Heart left ventricle (tissue), 16 donors: ENCODE results near the gene LCT. TPM values are rescaled to one million over a fixed set of nuclear protein-coding genes. Genes with fewer than 3 reads are reported as not detected.

Experiments used
- ATAC-seq, 4 donors: fragments of 200-7000 bp; cut with Tn5 transposase; one replicate each; pipeline ENCODE4 v1.9.1; 2020 to 2022; ENCODE audit warnings: moderate library complexity in 4 of 4, mild to moderate bottlenecking in 3 of 4, moderate number of reproducible peaks in 1 of 4
- DNase-seq, 5 donors: peaks; one replicate each; pipeline ENCODE4 v3.0.0-alpha.2; 2020
- H3K27ac ChIP-seq, 12 donors: fragments of 200-600 bp; sonication (generic) in 4 of 12; one replicate each; pipeline versions ENCODE4 v1.5.0 to v1.8.0; 2016 to 2022; ENCODE audit warnings: mild to moderate bottlenecking in 2 of 12
- H3K27me3 ChIP-seq, 9 donors: fragments of 200-600 bp; sonication (generic) in 2 of 9; one replicate each; pipeline versions ENCODE4 v1.5.1 to v1.8.0; 2016 to 2022; ENCODE audit warnings: mild to moderate bottlenecking in 3 of 9
- H3K36me3 ChIP-seq, 9 donors: fragments of 200-600 bp; sonication (generic) in 2 of 9; one replicate each; pipeline versions ENCODE4 v1.5.0 to v1.8.0; 2018 to 2022; ENCODE audit warnings: mild to moderate bottlenecking in 2 of 9
- H3K4me1 ChIP-seq, 12 donors: fragments of 200-600 bp; sonication (generic) in 4 of 12; one replicate each; pipeline versions ENCODE4 v1.5.0 to v1.8.0; 2016 to 2022; ENCODE audit warnings: mild to moderate bottlenecking in 3 of 12
- H3K4me3 ChIP-seq, 12 donors: fragments of 200-600 bp; sonication (generic) in 4 of 12; one replicate each; pipeline versions ENCODE4 v1.5.0 to v1.8.0; 2017 to 2022; ENCODE audit warnings: mild to moderate bottlenecking in 9 of 12, moderate library complexity in 4 of 12
- H3K9me3 ChIP-seq, 12 donors: fragments of 200-600 bp; sonication (generic) in 4 of 12; one replicate each; pipeline versions ENCODE4 v1.5.0 to v1.8.0; 2016 to 2022; ENCODE audit warnings: mild to moderate bottlenecking in 1 of 12
- POLR2A ChIP-seq, 2 donors: fragments of 450-650 bp; IDR thresholded peaks; one replicate each; pipeline ENCODE4 v1.6.1; 2017; ENCODE audit warnings: antibody characterized with exemption in 2 of 2, mild to moderate bottlenecking in 2 of 2, moderate library complexity in 2 of 2
- WGBS, 4 donors: extraction: QIAGEN DNeasy Blood & Tissue Kit in 2 of 4; methylation state at CpG; one replicate each; pipeline versions ENCODE4 v1.1.5 to v1.1.7; 2013 to 2018; 5-methylcytosine and 5-hydroxymethylcytosine counted together
- intact Hi-C, 10 donors: fragments of 100-400 bp; cut with DNase I; formaldehyde crosslinking; loops; one replicate each; pipeline versions ENCODE4 v1.11.1 to v1.14.2; 2022
- polyA plus RNA-seq, 2 donors: library from polyadenylated mRNA; stranded (reverse); fragments of 200-250 nt; gene quantifications; one replicate each; pipeline ENCODE4 v1.2.3, GENCODE V29; 2013
- total RNA-seq, 9 donors: library from RNA; depleted of rRNA in 2 of 9; stranded (reverse); fragments of >200 nt in 2 of 9; fragmentation: NEBNext Ultra II Directional in 3 of 9; extraction: Animal tissue kit (Norgen Biotek cat#: 25700) in 3 of 9; gene quantifications; one replicate each; pipeline versions ENCODE4 v1.1.0 to v1.2.4, GENCODE V29; 2016 to 2023
- TF ChIP-seq, protein P1 (sequence below), 12 donors: fragments of 200-600 bp; sonication (generic) in 4 of 12; IDR thresholded peaks; one replicate each; pipeline versions ENCODE4 v1.5.0 to v1.8.0; 2018 to 2022; ENCODE audit warnings: antibody characterized with exemption in 12 of 12, mild to moderate bottlenecking in 5 of 12
- donor health status: ischemic (EF 13 %, LVEDD 7.1; RV severe dilation, severe dysfunction).
- donor health status: healthy with polysubstance abuse.
- donor health status: DM: no; HTN: yes; CAD: no.
- donor health status: DM: no; HTN: no; CAD: no.
- donor health status: ischemic (EF 25% LVEDD 6.9; RV normal size, moderate dysfunction).
- donor health status: ischemic (EF 25% LVEDD 5.7; RV mildly dilated, moderate dysfunction).
- donor health status: healthy.
- donor health status: DM: yes; HTN: yes; CAD: no.
- donor health status: ischemic (EF 35%, LVEDD 5.7; RV mildly dilated, moderate dysfunction).
- donor health status: nonischemic (EF 11% LVEDD 7.7; RV severe dilation, severe dysfunction).
- donor health status: DM: yes; HTN: yes; CAD: no.
- donor health status: PGD.
- donor health status: ischemic (EF 29% LVEDD 5.4; RV normal size, mild dysfunction).
- donor health status: nonischemic (EF 23%, LVEDD 6.1; RV moderate dilation, normal function).

The LCT gene
- total and polyA plus RNA-seq, 11 donors = 0.06 TPM; not detected in 10

DNA sequence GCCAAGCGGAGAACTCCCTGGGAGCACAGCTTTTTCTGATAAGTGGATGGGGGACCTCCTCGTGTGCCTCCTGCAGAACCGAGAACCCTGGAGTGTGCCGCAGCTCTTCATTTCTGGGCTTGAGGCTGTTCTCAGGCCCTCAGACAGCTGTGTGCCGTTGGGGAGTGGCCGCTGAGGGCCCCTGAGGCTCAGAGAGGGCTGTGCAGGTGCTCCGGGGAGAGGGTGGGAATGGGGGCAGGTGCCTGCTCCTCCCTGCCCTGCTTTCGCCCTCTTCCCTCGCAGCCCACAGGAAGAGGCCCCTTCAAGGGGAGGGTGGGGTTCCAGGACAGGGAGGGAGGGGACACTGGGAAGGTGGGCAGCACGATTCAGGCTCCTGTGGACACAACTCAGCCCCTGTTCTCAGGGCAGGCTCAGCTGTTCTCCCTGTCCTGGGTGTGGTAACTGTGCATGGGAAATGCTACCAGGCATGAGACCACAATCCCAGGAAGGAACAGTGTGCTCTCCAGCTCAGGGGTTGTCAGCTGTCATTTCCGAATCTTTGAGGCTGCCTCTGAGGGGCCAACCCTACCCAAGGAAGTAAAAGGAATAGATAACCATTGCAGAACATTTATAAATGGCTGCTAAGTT is 11.3 kb downstream of the LCT start:
- DNase-seq = no peak
- H3K4me3 ChIP-seq = no peak overlapping the region
- 33 to 51% (median 47%) methylated on average over 10 to 11 of the region's 11 CpGs for WGBS, 4 donors
- H3K36me3 ChIP-seq = no peaks in the 10 kb centered on the region
- peaks cover 0 to 5% (median 0%) of the 10 kb centered on the region in 12 donors for H3K4me1 ChIP-seq
- ATAC-seq = peak; percentile 20 to 70 (median 59)
- H3K9me3 ChIP-seq = peaks cover 0 to 11% (median 3%) of the 10 kb centered on the region in 12 donors
- H3K27me3 ChIP-seq = peaks cover 0 to 4% (median 0%) of the 10 kb centered on the region in 9 donors
- intact Hi-C loops = no loop called here
- TF ChIP-seq, protein P1, sequence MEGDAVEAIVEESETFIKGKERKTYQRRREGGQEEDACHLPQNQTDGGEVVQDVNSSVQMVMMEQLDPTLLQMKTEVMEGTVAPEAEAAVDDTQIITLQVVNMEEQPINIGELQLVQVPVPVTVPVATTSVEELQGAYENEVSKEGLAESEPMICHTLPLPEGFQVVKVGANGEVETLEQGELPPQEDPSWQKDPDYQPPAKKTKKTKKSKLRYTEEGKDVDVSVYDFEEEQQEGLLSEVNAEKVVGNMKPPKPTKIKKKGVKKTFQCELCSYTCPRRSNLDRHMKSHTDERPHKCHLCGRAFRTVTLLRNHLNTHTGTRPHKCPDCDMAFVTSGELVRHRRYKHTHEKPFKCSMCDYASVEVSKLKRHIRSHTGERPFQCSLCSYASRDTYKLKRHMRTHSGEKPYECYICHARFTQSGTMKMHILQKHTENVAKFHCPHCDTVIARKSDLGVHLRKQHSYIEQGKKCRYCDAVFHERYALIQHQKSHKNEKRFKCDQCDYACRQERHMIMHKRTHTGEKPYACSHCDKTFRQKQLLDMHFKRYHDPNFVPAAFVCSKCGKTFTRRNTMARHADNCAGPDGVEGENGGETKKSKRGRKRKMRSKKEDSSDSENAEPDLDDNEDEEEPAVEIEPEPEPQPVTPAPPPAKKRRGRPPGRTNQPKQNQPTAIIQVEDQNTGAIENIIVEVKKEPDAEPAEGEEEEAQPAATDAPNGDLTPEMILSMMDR (IDR thresholded peaks at IDR 0.05) = no peak
- no peak for TF ChIP-seq POLR2A (IDR thresholded peaks at IDR 0.05)
- H3K27ac ChIP-seq = peak overlapping the region in 1 of 12 donors; percentile 33

DNA sequence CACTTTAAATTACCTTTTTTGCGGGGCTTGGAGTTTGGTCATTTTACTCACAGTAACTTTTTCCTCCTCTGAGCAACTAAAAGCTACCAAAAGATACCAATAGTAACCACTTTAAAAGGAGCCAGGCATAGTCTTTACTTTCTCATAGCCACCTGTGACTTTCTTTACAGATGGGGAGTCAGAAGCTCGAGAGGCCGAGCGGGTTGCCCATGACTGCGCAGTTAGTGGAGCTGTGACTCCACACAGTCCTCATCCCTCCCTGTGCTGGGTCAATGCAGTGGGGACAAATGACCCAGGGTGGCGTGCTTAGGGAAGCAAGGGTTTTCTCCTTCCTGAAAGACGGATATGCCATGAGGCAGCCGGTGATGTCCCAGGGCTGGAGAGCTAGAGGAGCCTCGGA is 11.9 kb downstream of the LCT start:
- TF ChIP-seq, protein P1 (IDR thresholded peaks at IDR 0.05) = no peak
- no peak for TF ChIP-seq POLR2A (IDR thresholded peaks at IDR 0.05)
- intact Hi-C loops = no loop called here
- Histone ChIP-seq H3K27me3 (peaks cover 0 to 4% (median 0%) of the 10 kb centered on the region in 9 donors), H3K36me3 (no peaks in the 10 kb centered on the region), H3K4me1 (peaks cover 0 to 5% (median 0%) of the 10 kb centered on the region in 12 donors), H3K9me3 (peaks cover 0 to 11% (median 3%) of the 10 kb centered on the region in 12 donors), H3K27ac (peak overlapping the region in 1 of 12 donors; percentile 33), H3K4me3 (no peak overlapping the region)
- DNase-seq = no peak
- WGBS, 4 donors = 77 to 87% (median 80%) methylated on average over 9 of the region's 9 CpGs
- no peak for ATAC-seq

DNA sequence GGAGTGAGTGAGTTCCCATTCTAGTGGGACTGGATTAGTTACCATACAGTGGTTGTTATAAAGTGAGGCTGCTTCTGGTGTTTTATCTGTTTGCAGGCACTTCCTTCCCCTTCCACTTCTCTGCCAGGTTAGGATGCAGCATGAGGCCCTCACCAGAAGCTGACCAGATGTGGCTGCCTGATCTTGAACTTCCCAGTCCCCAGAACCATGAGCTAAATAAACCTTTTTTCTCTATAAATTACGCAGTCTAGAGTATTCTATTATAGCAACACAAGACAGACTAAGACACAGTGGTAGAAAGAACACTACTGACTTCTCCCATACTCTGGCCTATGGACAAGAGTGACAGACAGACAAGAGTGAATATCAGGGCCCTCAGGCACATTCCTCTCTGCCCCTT is 14.1 kb downstream of the LCT start:
- no peak for TF ChIP-seq POLR2A (IDR thresholded peaks at IDR 0.05)
- TF ChIP-seq, protein P1 (IDR thresholded peaks at IDR 0.05) = no peak
- H3K27ac ChIP-seq = no peak overlapping the region
- H3K4me1 ChIP-seq = peaks cover 0 to 5% (median 0%) of the 10 kb centered on the region in 12 donors
- no peak for DNase-seq
- ATAC-seq = no peak
- intact Hi-C loops = no loop called here
- WGBS, 4 donors = 78 to 90% (median 83%) methylated on average over 1 of the region's 1 CpG
- no peak overlapping the region for H3K4me3 ChIP-seq
- H3K27me3 ChIP-seq = no peaks in the 10 kb centered on the region
- H3K36me3 ChIP-seq = no peaks in the 10 kb centered on the region
- H3K9me3 ChIP-seq = peaks cover 0 to 11% (median 4%) of the 10 kb centered on the region in 12 donors

DNA sequence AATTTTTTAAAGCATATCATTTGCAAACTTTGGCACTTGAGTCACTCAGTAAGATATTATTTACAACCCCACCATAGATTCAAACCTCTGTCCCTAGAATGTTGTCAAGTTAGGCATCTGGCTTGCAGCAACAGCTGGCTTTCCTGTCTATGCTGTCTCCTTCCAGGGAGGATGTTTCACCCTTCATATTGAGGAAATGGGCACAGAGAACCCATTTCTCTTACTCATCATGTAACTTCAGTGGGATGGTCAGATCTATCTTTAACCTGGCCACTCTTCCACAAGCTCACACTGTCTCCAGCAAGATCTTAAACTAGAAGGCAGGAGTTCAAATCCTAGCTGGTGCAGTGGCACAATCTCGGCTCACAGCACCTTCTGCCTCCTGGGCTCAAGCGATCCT is 15.8 kb downstream of the LCT start:
- Histone ChIP-seq H3K9me3 (peaks cover 0 to 11% (median 4%) of the 10 kb centered on the region in 12 donors), H3K36me3 (no peaks in the 10 kb centered on the region), H3K27ac (no peak overlapping the region), H3K4me3 (no peak overlapping the region), H3K4me1 (peaks cover 0 to 5% (median 0%) of the 10 kb centered on the region in 12 donors), H3K27me3 (no peaks in the 10 kb centered on the region)
- TF ChIP-seq POLR2A (IDR thresholded peaks at IDR 0.05) = no peak
- TF ChIP-seq, protein P1 (IDR thresholded peaks at IDR 0.05) = no peak
- no peak for ATAC-seq
- intact Hi-C loops = no loop called here
- no peak for DNase-seq
- 86 to 97% (median 93%) methylated on average over 2 of the region's 2 CpGs for WGBS, 4 donors
